Astrocyte (in vitro differentiated cells and primary cell): ENCODE results near the gene SLC44A5. TPM values are rescaled to one million over a fixed set of nuclear protein-coding genes. Genes with fewer than 3 reads are reported as not detected.
"Not testable (repeated sequence)": the region's sequence is repeated elsewhere in the genome, so short reads cannot be mapped to it uniquely, and the experiment has no call there.

Experiments used
- DNase-seq: peaks from one replicate; pipeline ENCODE4 v3.0.0-alpha.2; 2010; ENCODE audit warnings: low read depth
- FAIRE-seq: peaks from 2 replicates; lab custom pipeline; 2011; peaks lifted over from hg19 to GRCh38; lab: Jason Lieb, UNC
- H2AFZ ChIP-seq: 2 replicates; pipeline ENCODE4 v1.6.0; 2012; ENCODE audit warnings: low read depth, low read length, inconsistent platforms
- H3K27ac ChIP-seq: 2 replicates; pipeline ENCODE4 v1.5.1; 2011; ENCODE audit warnings: low read depth, low read length, inconsistent platforms
- H3K27me3 ChIP-seq: 2 replicates; pipeline ENCODE4 v1.6.0; 2011; ENCODE audit warnings: low read length, inconsistent platforms; ENCODE audit not compliant: insufficient read depth
- H3K36me3 ChIP-seq: 2 replicates; pipeline ENCODE4 v1.5.1; 2011; ENCODE audit warnings: low read length, inconsistent platforms; ENCODE audit not compliant: insufficient read depth
- H3K4me1 ChIP-seq: 2 replicates; pipeline ENCODE4 v1.5.1; 2011; ENCODE audit warnings: low read length, inconsistent platforms; ENCODE audit not compliant: insufficient read depth
- H3K4me2 ChIP-seq: 2 replicates; pipeline ENCODE4 v1.6.0; 2012; ENCODE audit warnings: low read length, inconsistent platforms
- H3K4me3 ChIP-seq: 2 replicates; pipeline ENCODE4 v1.5.1; 2011; ENCODE audit warnings: low read depth, mild to moderate bottlenecking, low read length, inconsistent platforms; ENCODE audit not compliant: insufficient read depth
- H3K79me2 ChIP-seq: 2 replicates; pipeline ENCODE4 v1.6.0; 2012; ENCODE audit warnings: mild to moderate bottlenecking, low read length, inconsistent platforms; ENCODE audit not compliant: insufficient read depth
- H3K9ac ChIP-seq: 2 replicates; pipeline ENCODE4 v1.6.0; 2012; ENCODE audit warnings: mild to moderate bottlenecking, low read length, inconsistent platforms
- H3K9me3 ChIP-seq: 2 replicates; pipeline ENCODE4 v1.5.1; 2012; ENCODE audit warnings: low read depth, mild to moderate bottlenecking, low read length, inconsistent platforms; ENCODE audit not compliant: insufficient read depth
- H4K20me1 ChIP-seq: 2 replicates; pipeline ENCODE4 v1.6.0; 2012; ENCODE audit warnings: low read length, inconsistent platforms; ENCODE audit not compliant: insufficient read depth
- H3K27ac Mint-ChIP-seq: one replicate; pipeline ENCODE4 v1.8.0; 2021; ENCODE audit warnings: mild to moderate bottlenecking, mixed read lengths; ENCODE audit not compliant: unreplicated experiment
- H3K27me3 Mint-ChIP-seq: one replicate; pipeline ENCODE4 v1.8.0; 2021; ENCODE audit warnings: low read depth, mixed read lengths; ENCODE audit not compliant: unreplicated experiment
- H3K36me3 Mint-ChIP-seq: one replicate; pipeline ENCODE4 v1.8.0; 2021; ENCODE audit warnings: low read depth, mixed read lengths; ENCODE audit not compliant: unreplicated experiment
- H3K4me1 Mint-ChIP-seq: one replicate; pipeline ENCODE4 v1.8.0; 2021; ENCODE audit warnings: low read depth, mixed read lengths; ENCODE audit not compliant: unreplicated experiment
- H3K4me3 Mint-ChIP-seq: one replicate; pipeline ENCODE4 v1.8.0; 2021; ENCODE audit warnings: mild to moderate bottlenecking, moderate library complexity, mixed read lengths; ENCODE audit not compliant: unreplicated experiment
- H3K9me3 Mint-ChIP-seq: one replicate; pipeline ENCODE4 v1.8.0; 2021; ENCODE audit warnings: mild to moderate bottlenecking, mixed read lengths; ENCODE audit not compliant: unreplicated experiment
- CTCF ChIP-seq: IDR thresholded peaks from 2 replicates; pipeline ENCODE4 v1.5.1; 2011; ENCODE audit warnings: low read depth, mild to moderate bottlenecking, inconsistent platforms, low read length, moderate library complexity; ENCODE audit not compliant: insufficient read depth
- EZH2 ChIP-seq: IDR thresholded peaks from 2 replicates; pipeline ENCODE4 v1.6.1; 2012; ENCODE audit warnings: mild to moderate bottlenecking, low read length, inconsistent platforms; ENCODE audit not compliant: insufficient read depth
- total RNA-seq: library from RNA; stranded (reverse); gene quantifications from 2 replicates; pipeline ENCODE4 v1.2.1, GENCODE V29; 2021

Gene SLC44A5
- total RNA-seq, 1 donor from 2014 or later, result 2.2 TPM

- DNase-seq (no peak), FAIRE-seq (no peak)
- no peaks in the 10 kb centered on the region for H3K27me3 Mint-ChIP-seq
- Histone ChIP-seq H3K79me2 (no peaks in the 10 kb centered on the region), H4K20me1 (no peaks in the 10 kb centered on the region), H3K4me1 (no peaks in the 10 kb centered on the region), H3K27me3 (no peaks in the 10 kb centered on the region), H3K9ac (no peak overlapping the region), H3K4me3 (no peak overlapping the region), H3K36me3 (no peaks in the 10 kb centered on the region), H3K9me3 (no peaks in the 10 kb centered on the region), H3K27ac (no peak overlapping the region), H3K4me2 (no peak overlapping the region), H2AFZ (no peak overlapping the region)
- no peak overlapping the region for H3K27ac Mint-ChIP-seq
- TF ChIP-seq CTCF, result no peak
- no peak for TF ChIP-seq EZH2
- no peak overlapping the region for H3K4me3 Mint-ChIP-seq
- H3K4me1 Mint-ChIP-seq, result no peaks in the 10 kb centered on the region
- no peaks in the 10 kb centered on the region for H3K36me3 Mint-ChIP-seq
- H3K9me3 Mint-ChIP-seq, result no peaks in the 10 kb centered on the region
Observed at GRCh38 chr1:75361260-75361659, 249.7 kb downstream of the SLC44A5 start.

GRCh38 chr1:75354267-75354666, 256.6 kb downstream of the SLC44A5 start:
- H3K27ac Mint-ChIP-seq, H3K9me3 ChIP-seq, H3K27me3 Mint-ChIP-seq, H3K79me2 ChIP-seq, H3K36me3 ChIP-seq, FAIRE-seq, H3K27me3 ChIP-seq, H3K9ac ChIP-seq, H3K9me3 Mint-ChIP-seq, H3K4me3 Mint-ChIP-seq, H4K20me1 ChIP-seq, H3K4me2 ChIP-seq, H3K4me1 Mint-ChIP-seq, DNase-seq, H3K4me3 ChIP-seq, H3K4me1 ChIP-seq, H3K36me3 Mint-ChIP-seq, H3K27ac ChIP-seq, H2AFZ ChIP-seq: not testable (repeated sequence)

GRCh38 chr1:75353051-75353450, 257.9 kb downstream of the SLC44A5 start:
- no peak overlapping the region for H3K4me3 Mint-ChIP-seq
- H3K27me3 Mint-ChIP-seq, result no peaks in the 10 kb centered on the region
- H4K20me1 ChIP-seq, result no peaks in the 10 kb centered on the region
- H3K4me1 ChIP-seq, result no peaks in the 10 kb centered on the region
- H3K27ac ChIP-seq, result no peak overlapping the region
- H3K9ac ChIP-seq, result no peak overlapping the region
- H3K4me1 Mint-ChIP-seq, result no peaks in the 10 kb centered on the region
- H3K9me3 Mint-ChIP-seq, result no peaks in the 10 kb centered on the region
- no peaks in the 10 kb centered on the region for H3K27me3 ChIP-seq
- no peak overlapping the region for H2AFZ ChIP-seq
- no peaks in the 10 kb centered on the region for H3K79me2 ChIP-seq
- H3K36me3 Mint-ChIP-seq, result no peaks in the 10 kb centered on the region
- DNase-seq, result no peak
- H3K4me2 ChIP-seq, result no peak overlapping the region
- H3K4me3 ChIP-seq, result no peak overlapping the region
- TF ChIP-seq EZH2 (no peak), CTCF (no peak)
- no peaks in the 10 kb centered on the region for H3K36me3 ChIP-seq
- no peaks in the 10 kb centered on the region for H3K9me3 ChIP-seq
- FAIRE-seq, result no peak
- H3K27ac Mint-ChIP-seq, result no peak overlapping the region
